Adrenal gland (tissue), 12 donors: ENCODE measurements around the gene MFF. TPM values are rescaled to one million over a fixed set of nuclear protein-coding genes. Genes with fewer than 3 reads are reported as not detected.
A peak's percentile ranks its signal among the peaks of the same experiment; 100 is the strongest.
"Not testable (repeated sequence)": the region's sequence is repeated elsewhere in the genome, so short reads cannot be mapped to it uniquely, and the experiment has no call there.

ENCODE experiments used
- DNase-seq, 7 donors: peaks; one replicate each; pipeline ENCODE4 v3.0.0-alpha.2; 2019 to 2020
- H3K27ac ChIP-seq, 5 donors: fragments of 200-600 bp; sonication (generic) in 4 of 5; 1 replicate in 3 of 5; 2 replicates in 2 of 5; pipeline versions ENCODE4 v1.5.1 to v1.8.0; 2016 to 2020; ENCODE audit warnings: mild to moderate bottlenecking in 1 of 5
- H3K27me3 ChIP-seq: fragments of 200-600 bp; 2 replicates; pipeline ENCODE4 v1.8.0; 2021
- H3K36me3 ChIP-seq, 2 donors: fragments of 200-600 bp; replicated peaks in 1 of 2; 1 replicate in 1 of 2; 2 replicates in 1 of 2; pipeline versions ENCODE4 v1.5.1 to v1.8.0; 2018 to 2022
- H3K4me1 ChIP-seq, 2 donors: fragments of 200-600 bp; replicated peaks in 1 of 2; 1 replicate in 1 of 2; 2 replicates in 1 of 2; pipeline versions ENCODE4 v1.5.1 to v1.8.0; 2018 to 2021
- H3K4me3 ChIP-seq, 4 donors: fragments of 200-600 bp; sonication (generic) in 3 of 4; one replicate each; pipeline ENCODE4 v1.5.1; 2016 to 2018
- H3K9me3 ChIP-seq, 3 donors: fragments of 200-600 bp; sonication (generic) in 1 of 3; replicated peaks in 1 of 3; 1 replicate in 2 of 3; 2 replicates in 1 of 3; pipeline versions ENCODE4 v1.5.1 to v1.8.0; 2016 to 2021
- POLR2A ChIP-seq, 2 donors: fragments of 450-650 bp; IDR thresholded peaks; one replicate each; pipeline ENCODE4 v1.6.1; 2017; ENCODE audit warnings: antibody characterized with exemption in 2 of 2, mild to moderate bottlenecking in 2 of 2, moderate library complexity in 1 of 2
- WGBS, 4 donors: extraction: QIAGEN DNeasy Blood & Tissue Kit in 2 of 4; methylation state at CpG; one replicate each; pipeline versions ENCODE4 v1.1.5 to v1.1.7; 2013 to 2017; 5-methylcytosine and 5-hydroxymethylcytosine counted together
- intact Hi-C, 2 donors: fragments of 100-400 bp; cut with DNase I; formaldehyde crosslinking; loops; one replicate each; pipeline versions ENCODE4 v1.14.1 to v1.15.0; 2022 to 2023
- polyA plus RNA-seq, 3 donors: library from polyadenylated mRNA; stranded (reverse); fragments of 200-250 nt in 2 of 3; fragments of 350-450 nt in 1 of 3; fragmentation: Illumina TruSeq in 1 of 3; extraction: RNeasy Lipid Tissue Mini Kit (QIAGEN cat#74804) in 1 of 3; gene quantifications; one replicate each; pipeline ENCODE4 v1.2.3, GENCODE V29; 2013 to 2014
- total RNA-seq, 9 donors: library from RNA; depleted of rRNA in 4 of 9; stranded (reverse); fragments of >200 nt in 4 of 9; fragments of 120-200 nt in 1 of 9; fragmentation: NEBNext Ultra II Directional in 1 of 9; extraction: Animal tissue kit (Norgen Biotek cat#: 25700) in 1 of 9; gene quantifications; one replicate each; pipeline versions ENCODE4 v1.1.0 to v1.2.4, GENCODE V29; 2013 to 2023
- TF ChIP-seq, protein P1 (sequence below), 6 experiments: fragments of 450-650 bp in 4 of 6; fragments of 200-600 bp in 2 of 6; sonication (generic) in 1 of 6; IDR thresholded peaks; 1 replicate in 5 of 6; 2 replicates in 1 of 6; pipeline versions ENCODE4 v1.5.1 to v1.8.0; 2016 to 2021; ENCODE audit warnings: antibody characterized with exemption in 6 of 6, mild to moderate bottlenecking in 2 of 6, moderate library complexity in 1 of 6
- donor health status: healthy with polysubstance abuse.
- donor health status: Bipolar disorder and iron deficiency.
- donor health status: DM: yes; HTN: yes; CAD: no.
- donor health status: DM: no; HTN: no; CAD: no.
- donor health status: DM: no; HTN: no; CAD: no.
- donor health status: DM: yes; HTN: yes; CAD: no.

The MFF gene
- total and polyA plus RNA-seq, 12 donors: 58.0 to 156 (median 104) TPM

DNA sequence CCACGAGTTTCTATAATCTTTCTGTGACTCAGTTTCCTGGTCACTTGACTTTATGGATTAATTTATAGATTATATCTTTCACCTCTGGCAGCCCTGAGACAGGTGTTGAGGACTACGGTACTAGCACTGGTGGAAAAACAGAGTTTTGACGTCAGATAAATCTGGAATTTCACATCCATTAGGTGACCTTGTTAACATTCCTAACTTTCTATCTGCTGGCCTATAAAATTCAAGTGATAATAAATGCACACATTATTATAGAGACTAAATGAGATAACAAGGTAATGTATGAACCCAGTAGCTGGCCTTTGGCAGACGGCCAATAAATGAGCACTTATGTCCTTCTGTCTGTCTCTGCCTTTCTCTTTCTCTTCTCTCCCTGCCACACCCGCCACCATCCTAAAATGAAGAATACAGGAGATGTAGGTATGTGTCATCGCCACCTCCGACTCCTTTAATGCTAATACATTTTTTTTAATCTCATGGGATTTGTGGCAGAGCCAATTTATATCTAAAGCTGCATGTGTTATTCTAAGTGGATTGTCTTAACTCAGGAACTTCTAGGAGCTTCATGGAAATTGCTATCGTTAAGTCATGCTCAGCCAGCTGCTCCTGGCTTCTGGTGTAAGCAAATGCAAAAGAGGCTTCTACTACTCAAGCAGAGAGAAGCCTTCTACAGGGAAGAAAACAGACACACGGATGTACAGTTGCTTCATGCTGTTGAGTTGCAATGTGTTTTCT lies 51.8 kb downstream of the MFF start:
- TF ChIP-seq POLR2A (IDR thresholded peaks at IDR 0.05): no peak
- H3K36me3 ChIP-seq: no peaks in the 10 kb centered on the region
- no peaks in the 10 kb centered on the region for H3K27me3 ChIP-seq
- 63 to 66% (median 64%) methylated on average over 9 of the region's 9 CpGs for WGBS, 4 donors
- H3K4me1 ChIP-seq: no peaks in the 10 kb centered on the region
- no peak overlapping the region for H3K27ac ChIP-seq
- DNase-seq: peak in 2 of 7 donors; percentile 29 to 35
- no peaks in the 10 kb centered on the region for H3K9me3 ChIP-seq
- H3K4me3 ChIP-seq: no peak overlapping the region
- intact Hi-C loops: no loop called here

DNA sequence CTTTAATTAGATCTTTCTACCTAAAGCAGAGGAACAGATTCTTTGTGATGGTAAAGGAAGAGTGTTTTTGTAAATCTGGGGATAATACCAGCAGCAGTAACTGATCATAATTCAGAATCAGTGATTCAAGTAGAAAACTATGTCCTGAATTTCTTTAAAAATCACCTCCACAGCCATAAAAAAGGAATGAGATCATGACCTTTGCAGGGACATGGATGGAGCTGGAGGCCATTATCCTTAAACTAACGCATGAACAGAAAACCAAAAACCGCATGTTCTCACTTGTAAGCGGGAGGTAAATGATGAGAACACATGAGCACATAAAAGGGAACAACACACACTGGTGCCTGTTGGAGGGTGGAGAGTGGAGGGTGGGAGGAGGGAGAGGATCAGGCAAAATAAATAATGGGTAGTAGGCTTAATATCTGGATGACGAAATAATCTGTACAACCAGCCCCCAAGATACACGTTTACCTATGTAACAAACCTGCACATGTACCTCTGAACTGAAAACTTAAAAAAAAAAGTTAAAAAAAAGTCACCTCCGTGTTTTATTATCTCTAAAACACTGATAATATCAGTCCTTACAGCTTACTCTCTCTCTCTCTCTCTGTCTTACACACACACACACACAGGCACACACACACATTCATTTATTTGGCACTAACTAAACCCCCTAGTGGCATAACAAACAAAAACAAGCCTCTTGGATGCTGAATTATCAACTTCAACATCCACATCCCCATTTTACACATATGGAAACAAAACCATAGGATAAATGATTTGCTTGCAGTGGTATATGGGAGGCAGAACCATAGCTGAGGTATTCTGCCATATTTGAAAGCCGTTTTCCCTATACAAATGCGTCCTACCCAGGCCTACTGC lies 52.7 kb downstream of the MFF start:
- Histone ChIP-seq H3K27me3 (no peaks in the 10 kb centered on the region), H3K4me1 (no peaks in the 10 kb centered on the region), H3K9me3 (no peaks in the 10 kb centered on the region), H3K27ac (no peak overlapping the region), H3K36me3 (no peaks in the 10 kb centered on the region), H3K4me3 (no peak overlapping the region)
- no peak for DNase-seq
- 69 to 81% (median 77%) methylated on average over 8 of the region's 8 CpGs for WGBS, 4 donors
- intact Hi-C loops: no loop called here
- TF ChIP-seq, protein P1, sequence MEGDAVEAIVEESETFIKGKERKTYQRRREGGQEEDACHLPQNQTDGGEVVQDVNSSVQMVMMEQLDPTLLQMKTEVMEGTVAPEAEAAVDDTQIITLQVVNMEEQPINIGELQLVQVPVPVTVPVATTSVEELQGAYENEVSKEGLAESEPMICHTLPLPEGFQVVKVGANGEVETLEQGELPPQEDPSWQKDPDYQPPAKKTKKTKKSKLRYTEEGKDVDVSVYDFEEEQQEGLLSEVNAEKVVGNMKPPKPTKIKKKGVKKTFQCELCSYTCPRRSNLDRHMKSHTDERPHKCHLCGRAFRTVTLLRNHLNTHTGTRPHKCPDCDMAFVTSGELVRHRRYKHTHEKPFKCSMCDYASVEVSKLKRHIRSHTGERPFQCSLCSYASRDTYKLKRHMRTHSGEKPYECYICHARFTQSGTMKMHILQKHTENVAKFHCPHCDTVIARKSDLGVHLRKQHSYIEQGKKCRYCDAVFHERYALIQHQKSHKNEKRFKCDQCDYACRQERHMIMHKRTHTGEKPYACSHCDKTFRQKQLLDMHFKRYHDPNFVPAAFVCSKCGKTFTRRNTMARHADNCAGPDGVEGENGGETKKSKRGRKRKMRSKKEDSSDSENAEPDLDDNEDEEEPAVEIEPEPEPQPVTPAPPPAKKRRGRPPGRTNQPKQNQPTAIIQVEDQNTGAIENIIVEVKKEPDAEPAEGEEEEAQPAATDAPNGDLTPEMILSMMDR (IDR thresholded peaks at IDR 0.05): peak in 1 of 6 experiments; percentile 14
- no peak for TF ChIP-seq POLR2A (IDR thresholded peaks at IDR 0.05)

DNA sequence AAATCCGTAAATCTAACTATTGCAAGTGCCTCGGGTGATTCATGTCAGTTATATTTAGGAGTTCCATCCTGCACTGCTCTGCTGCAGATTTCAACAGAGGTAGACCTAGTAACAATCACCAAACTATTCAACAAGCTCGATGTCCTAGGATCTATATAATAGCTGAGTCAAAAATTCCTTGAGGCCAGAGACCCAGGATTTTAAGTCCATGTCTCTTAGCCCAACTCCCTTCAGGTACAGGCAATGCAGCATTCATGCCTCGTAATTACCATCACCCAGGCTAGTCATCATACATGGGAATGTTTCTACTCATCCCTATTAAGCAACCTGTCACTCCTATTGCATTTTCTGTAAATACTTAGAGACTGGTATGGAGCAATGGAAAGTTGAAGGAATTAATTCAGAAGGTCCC lies 53.3 kb downstream of the MFF start:
- intact Hi-C loops: no loop called here
- TF ChIP-seq, protein P1 (IDR thresholded peaks at IDR 0.05): no peak
- no peak for TF ChIP-seq POLR2A (IDR thresholded peaks at IDR 0.05)

DNA sequence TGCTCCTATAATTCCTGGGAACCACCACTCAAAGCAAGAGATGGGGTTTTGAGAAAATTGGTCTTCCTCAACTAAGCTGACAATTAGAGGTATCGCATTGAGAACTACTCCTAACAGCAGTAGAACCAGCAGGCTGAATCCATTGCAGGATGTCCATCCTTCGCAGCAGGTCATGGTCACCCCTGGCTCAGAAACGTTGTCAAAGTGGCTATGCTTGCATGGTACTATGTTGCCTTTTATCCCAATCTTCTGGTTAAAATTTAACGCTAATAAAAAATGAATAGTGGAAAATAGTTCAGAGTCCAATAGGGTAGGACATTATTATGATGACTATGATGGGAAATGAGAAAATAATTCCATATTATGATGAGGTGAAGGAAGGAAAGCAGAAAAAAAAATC lies 54.0 kb downstream of the MFF start, which contains the start of gene TM4SF20:
TSS of gene TM4SF20 (minus strand) at position 212 of the 400 bp plus-strand sequence. CDS start at position 174, 38 bp downstream.
- no peaks in the 10 kb centered on the region for H3K27me3 ChIP-seq
- TF ChIP-seq POLR2A (IDR thresholded peaks at IDR 0.05): no peak
- TF ChIP-seq, protein P1 (IDR thresholded peaks at IDR 0.05): no peak
- no peak within 1 kb of the TSS for H3K4me3 ChIP-seq
- 84 to 90% (median 87%) methylated on average over 4 of the region's 4 CpGs for WGBS, 4 donors
- H3K36me3 ChIP-seq: no peaks in the 10 kb centered on the region
- no peak within 1 kb of the TSS for H3K27ac ChIP-seq
- H3K9me3 ChIP-seq: no peaks in the 10 kb centered on the region
- intact Hi-C loops: no loop called here
- no peaks in the 10 kb centered on the region for H3K4me1 ChIP-seq
- no peak for DNase-seq

More for the DNA sequence above, 53.3 kb downstream of the MFF start:
- H3K4me1 ChIP-seq: no peaks in the 10 kb centered on the region
- DNase-seq: no peak
- no peaks in the 10 kb centered on the region for H3K9me3 ChIP-seq
- WGBS, 4 donors: 71 to 90% (median 75%) methylated on average over 4 of the region's 4 CpGs
- H3K27ac ChIP-seq: no peak overlapping the region
- H3K27me3 ChIP-seq: no peaks in the 10 kb centered on the region
- H3K36me3 ChIP-seq: no peaks in the 10 kb centered on the region
- H3K4me3 ChIP-seq: no peak overlapping the region

DNA sequence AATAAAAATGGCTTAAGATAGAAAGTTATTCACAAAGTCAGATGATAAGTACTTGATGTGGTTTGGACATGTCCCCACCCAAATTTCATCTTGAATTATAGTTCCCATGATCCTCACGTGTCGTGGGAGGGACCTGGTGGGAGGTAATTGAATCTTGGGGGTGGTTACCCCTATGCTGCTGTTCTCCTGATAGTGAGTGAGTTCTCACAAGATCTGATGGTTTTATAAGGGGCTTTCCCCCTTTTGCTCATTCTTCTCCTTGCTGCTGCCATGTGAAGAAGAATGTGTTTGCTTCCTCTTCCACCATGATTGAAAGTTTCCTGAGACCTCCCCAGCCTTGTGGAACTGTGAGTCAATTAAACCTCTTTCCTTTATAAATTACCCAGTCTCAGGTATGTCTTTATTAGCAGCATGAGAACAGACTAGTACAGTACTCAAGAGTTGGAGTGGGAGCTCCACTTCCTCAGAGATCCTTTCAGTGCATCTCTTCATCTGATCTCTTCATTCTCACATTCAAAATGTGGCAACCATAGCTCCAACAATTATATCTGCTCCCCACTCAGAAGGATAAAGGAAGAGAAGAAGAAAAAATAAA lies 57.3 kb downstream of the MFF start:
- H3K4me1 ChIP-seq, H3K4me3 ChIP-seq, DNase-seq, H3K9me3 ChIP-seq, H3K36me3 ChIP-seq, H3K27ac ChIP-seq, intact Hi-C loops, H3K27me3 ChIP-seq: not testable (repeated sequence)
- 85 to 92% (median 89%) methylated on average over 2 of the region's 2 CpGs for WGBS, 4 donors
